ENCODE results near the gene RCAN1.
"Not testable (repeated sequence)": the region's sequence is repeated elsewhere in the genome, so short reads cannot be mapped to it uniquely, and the experiment has no call there.

The RCAN1 gene

DNA sequence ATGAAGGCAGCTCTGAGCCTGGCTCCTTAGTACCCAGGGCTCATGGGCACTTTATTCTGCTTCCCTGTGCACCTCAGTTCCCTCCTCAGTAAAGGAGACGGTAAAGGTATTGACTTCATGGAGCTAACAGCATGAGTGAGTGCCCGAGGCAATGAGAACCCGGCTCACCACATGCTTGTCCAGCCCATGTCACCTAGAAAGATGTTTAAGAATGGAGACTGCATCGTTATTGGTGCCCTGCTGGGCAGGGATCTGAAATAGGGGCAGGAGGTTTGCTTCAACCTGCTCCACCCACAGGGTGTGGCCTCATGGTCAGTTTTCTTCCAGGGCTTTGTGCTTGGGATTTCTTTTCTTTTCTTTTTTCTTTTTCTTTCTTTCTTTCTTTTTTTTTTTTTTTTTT is 95.9 kb downstream of the RCAN1 start:
- DNase-seq (ENCODE audit: low read depth in 1 of 2, low spot score in 1 of 2): no peak

DNA sequence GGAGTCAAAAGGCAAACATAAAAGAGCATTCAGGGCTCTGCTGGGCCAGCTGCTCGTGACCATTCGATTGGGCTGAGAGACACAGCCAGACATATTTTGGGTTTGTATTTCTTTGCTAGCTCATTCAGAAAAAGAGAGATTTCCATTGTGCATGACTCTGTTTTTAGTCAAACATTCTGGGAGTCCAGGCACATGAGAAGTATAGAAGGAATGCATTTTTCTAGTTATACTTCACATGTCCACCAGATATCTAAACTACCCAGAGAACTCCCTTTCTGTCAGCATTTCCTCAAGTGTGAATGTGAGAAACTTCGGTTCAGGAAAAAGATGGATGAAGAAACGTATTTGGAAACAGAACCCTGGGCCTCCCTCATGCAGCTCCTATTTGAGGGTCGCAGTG is 96.6 kb downstream of the RCAN1 start:
- DNase-seq (ENCODE audit: low read depth in 1 of 2, low spot score in 1 of 2): no peak

DNA sequence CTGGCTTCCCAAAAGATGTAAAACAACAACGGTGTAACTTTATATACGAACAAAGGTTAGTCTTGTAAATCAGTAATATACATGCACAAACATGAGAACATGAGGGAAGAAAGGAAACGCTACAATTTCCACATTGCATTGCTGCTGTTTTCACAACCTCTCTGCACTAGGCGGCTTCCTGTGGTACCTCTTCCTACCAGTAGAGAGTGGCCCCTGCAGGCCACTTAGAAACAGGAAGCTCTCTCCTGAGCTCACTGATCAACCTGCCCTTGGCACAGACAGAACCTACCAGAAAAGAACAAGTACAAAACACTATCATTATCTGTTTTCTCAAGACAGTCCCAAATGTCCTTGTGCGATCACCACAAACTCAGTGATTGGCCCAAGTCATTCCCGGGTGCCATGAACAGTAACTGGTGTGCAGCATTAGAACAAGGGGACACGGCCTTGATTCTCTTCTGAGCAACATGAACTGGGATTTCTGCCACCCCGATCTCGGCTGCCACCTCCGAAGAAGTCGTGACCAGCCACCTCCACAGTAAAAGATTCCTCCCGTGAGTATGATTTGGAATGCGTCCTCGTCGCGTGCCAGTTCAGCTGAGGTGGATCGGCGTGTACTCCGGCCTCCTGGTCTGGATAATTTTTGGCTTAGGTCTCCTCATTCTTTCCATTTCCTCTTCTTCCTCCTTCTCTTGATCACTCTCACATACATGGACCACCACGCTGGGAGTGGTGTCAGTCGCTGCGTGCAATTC is 97.2 kb downstream of the RCAN1 start:
- DNase-seq (ENCODE audit: low read depth in 1 of 2, low spot score in 1 of 2): no peak

DNA sequence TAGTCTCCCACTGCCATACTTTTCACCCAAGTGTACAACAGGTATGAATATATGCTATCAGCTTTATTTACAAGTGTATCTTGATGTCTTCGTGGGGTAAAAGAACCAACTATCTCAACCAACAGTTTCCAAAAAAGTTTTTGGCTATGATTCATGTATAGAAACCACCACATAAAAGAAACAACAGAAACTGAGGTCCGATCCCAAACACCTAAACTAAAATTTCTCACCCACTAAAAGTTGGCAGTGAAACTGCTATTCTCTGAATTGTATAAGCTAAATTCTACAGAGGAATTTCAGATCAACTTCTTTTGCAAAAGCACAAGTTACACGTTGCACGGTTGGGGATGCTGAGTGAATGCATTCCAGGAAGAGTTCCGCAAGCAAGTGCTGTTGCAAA is 97.9 kb downstream of the RCAN1 start:
- no peak for DNase-seq (ENCODE audit: low read depth in 1 of 2, low spot score in 1 of 2)

DNA sequence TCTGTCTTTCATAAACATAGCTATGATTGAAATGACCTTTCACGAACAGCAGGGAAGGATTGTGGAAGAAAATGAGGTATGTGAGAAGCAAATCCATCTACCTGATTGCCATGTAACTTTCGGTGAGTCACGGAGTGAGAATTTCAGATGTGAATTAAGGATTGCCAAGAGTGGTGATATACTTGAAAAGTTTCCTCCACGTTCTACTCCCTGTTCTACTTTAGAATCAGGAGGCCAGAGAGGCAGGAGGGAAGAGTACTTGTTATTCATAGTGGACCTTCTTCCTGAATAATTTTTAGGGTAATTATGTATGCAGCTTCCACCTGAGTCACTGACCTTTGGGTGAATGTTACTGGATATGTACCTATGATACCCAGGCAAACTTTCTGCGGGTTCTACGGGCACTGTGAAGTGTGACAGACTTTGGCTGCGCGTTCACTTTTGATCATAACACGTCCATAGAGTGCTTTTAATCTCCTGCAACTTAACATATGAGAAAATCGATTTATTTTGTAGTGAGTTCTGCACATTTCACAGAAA is 100.3 kb downstream of the RCAN1 start:
- no peak for DNase-seq (ENCODE audit: low read depth in 1 of 2, low spot score in 1 of 2)

DNA sequence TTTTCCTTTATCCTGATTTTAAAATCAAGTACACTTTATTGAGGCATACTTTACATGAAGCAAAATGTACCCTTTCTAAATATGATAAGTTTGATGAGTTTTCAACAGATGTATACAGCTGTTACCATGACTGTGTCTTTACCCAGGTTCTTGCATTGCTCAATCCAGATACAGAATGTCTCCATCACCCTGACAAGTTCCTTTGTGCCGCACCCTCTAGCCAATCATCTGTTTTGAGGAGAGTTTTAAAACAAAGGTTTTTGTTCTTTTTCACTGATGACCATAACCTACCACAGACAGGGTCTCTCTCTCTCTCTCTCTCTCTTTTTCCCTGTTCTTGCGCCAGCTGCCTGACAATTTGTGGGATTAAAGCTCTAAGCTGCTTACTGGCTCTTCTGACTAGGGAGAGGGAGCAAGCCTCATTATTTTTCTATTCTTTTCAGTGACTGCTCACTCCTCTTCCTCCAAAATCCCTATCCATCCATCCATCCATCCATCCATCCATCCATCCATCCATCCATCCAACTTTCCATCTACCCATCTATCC is 101.7 kb downstream of the RCAN1 start:
- no peak for DNase-seq (ENCODE audit: low read depth in 1 of 2, low spot score in 1 of 2)

DNA sequence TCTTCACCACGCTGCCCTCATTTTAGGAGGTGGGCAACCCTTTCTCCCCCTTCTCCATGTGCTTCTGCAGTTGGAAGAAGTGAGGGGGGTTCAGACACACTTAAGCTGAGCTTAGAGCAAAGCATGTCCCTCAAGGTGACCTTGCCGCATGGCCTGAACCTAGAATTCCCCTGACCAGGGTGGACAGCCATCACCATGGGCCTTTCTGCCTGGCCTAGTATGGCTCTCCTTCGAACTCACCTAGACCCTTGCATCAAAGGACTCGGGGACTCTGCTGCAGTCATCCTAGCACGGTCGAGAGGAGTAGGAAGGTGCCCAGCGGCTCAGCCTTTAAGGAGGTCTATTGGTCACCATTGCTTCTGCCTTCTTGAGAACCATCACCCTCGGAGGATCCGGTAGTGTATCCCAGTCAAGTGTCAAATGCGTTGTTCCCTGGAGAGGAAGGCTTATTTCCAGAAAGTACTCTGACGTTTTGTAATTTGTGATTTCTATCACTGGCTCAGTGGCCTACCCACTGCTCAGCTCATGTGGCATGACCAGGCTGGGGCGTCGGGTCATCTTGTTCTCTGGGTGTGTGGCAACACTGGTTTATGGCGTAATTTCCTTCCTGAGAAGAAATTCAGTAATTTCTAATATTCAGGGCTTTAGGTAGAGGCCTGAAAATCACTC is 103.0 kb downstream of the RCAN1 start, which contains the start of gene KCNE1:
TSS of gene KCNE1 (minus strand) at position 424 of the 669 bp plus-strand sequence. CDS start 62,576 bp downstream, outside the sequence.
- no peak for DNase-seq (ENCODE audit: low read depth in 1 of 2, low spot score in 1 of 2)

DNA sequence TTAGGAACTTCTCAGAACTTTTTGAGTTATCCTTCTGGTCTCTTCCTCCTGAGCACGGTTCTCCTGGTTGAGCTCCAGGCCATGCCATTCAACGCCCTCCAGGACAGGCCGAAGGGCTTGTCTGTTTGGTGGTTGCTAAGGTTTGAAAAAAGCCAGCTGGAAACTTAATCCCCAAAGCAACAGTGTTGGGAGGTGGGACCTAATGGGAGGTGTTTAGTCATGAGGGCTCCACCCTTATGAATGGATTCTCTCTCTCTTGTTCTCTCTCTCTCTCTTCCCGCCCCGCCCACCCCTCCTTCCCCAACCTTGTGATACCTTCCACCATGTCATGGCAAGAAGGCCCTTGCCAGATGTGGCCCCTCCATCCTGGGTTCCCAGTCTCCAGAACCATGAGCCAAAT is 103.7 kb downstream of the RCAN1 start:
- DNase-seq (ENCODE audit: low read depth in 1 of 2, low spot score in 1 of 2): no peak

DNA sequence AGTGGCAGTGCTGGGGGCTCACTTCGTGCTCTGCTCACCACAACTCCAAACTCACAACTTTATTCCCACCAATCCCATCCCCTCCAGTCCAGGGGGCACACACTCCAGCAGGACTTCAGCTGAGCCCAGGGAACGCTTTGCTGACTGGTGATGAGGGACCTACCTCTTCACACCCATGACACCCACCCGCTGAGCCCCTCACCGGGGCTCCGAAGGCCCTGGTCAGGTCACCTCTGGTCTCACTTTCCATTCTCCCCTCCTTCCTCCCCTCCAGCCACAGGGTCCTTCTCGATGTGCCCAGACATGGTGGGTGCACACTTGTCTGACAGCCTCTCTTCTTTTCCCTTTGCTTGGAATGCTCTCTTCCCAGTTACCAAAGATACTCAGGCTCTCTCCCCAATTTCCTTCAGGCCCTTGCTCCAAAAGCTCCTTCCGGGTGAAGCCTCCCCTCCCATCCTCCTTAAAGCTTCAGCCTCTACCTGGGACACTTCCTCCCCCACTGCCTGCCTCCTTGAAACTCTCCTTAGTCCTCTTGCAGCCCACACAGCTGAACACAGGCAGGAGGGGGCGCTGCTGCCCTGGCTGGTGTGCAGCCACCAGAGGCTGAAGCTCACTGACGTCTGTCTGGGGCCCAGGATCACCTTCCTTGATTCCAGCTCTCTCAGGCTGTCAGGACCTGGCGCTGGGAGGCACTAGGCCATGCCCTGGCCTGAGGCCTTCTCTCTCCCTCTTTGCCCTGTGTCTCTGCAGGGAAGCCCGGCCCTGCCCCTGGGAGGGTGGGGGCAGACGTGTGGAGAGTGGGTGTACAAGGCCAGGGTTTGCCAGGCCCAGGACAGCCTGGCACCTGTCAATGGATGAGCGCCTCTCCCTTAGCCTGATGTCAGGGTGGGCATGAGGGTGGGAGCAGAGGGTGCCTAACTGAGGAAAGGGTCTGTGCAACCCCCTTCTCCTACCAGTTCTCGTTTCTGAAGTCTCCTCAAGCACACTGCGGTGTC is 104.5 kb downstream of the RCAN1 start:
- DNase-seq (ENCODE audit: low read depth in 1 of 2, low spot score in 1 of 2): no peak

DNA sequence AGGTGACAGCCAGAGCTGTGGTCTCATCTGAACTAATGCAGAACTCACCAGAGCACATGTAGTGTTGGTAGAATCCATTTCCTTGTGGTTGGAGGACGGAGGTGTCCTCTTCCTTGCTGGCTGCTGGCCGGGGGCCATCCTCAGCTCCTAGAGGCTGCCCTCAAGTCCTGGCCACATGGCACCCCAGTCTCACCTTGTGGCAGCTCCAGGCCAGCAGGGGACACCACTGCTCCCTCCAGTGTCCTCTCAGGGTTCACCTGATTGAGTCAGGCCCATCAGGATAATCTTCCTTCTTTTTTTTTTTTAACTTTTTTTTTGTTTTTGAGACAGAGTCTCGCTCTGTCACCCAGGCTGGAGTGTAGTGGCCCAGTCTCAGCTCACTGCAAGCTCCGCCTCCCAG is 105.8 kb downstream of the RCAN1 start:
- no peak for DNase-seq (ENCODE audit: low read depth in 1 of 2, low spot score in 1 of 2)

DNA sequence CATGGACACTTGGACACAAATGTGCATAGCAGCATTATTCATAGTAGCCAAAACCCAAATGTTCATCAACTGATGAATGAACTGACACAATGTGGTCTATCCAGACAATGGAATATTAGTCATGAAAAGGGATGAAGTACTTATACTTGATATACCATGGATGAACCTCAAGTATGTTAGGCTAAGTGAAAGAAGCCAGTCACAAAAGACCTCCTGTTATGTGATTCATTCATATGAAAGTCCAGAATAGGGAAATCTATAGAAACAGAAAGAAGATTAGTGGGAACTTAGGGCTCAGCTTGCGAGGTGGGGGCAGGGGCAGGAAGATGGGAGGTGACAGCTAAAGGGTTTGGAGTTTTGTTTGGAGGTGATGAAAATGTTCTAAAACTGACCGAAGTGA is 110.3 kb downstream of the RCAN1 start:
- DNase-seq (ENCODE audit: low read depth in 1 of 2, low spot score in 1 of 2): no peak

DNA sequence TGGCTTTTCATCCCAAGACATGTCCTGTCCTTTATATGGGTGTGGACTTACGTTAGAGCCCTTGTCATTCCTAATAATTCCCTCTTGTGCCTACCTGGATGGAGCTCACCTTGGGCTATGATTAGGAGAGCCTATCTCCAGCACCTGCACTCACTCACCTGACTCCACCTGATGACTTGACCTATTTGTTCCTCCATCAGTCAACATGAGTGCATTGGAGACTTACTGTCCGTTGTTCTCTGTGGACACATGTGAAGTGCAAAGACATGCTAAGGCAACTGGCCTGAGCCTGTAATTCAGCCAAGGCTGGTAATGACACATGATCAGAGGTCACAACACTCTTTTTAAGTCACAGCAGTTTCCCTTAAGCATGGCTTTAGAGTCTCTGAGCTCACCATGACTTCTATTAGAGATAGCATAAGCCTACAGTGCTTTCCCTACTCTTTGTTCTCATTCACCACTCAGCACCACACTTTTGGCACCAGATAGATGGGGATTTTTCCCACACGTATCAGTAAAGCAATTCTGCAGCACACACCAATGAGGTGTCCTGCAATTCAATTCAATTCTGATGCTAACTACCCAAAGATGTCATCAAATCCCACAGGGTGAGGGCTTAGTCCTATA is 112.3 kb downstream of the RCAN1 start:
- no peak for DNase-seq (ENCODE audit: low read depth in 1 of 2, low spot score in 1 of 2)

DNA sequence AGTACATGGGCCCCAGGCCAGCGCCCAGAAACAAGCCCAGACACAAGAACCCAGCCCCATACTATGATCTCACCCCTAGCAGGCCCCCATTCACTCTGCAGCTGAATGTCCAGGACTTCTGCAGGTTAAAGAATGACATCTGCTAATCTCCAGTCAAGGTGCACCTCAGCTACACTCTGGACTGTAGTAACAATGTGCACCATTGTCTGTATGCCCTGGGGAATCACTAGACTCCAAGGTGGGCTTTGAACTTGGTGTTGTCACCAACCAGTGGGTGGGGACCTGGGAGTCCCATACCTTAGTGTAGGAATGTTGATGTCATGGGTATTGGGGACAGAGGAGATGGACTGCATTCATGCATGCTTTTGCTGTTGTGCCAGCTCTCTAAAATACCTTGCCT is 113.2 kb downstream of the RCAN1 start:
- no peak for DNase-seq (ENCODE audit: low read depth in 1 of 2, low spot score in 1 of 2)

DNA sequence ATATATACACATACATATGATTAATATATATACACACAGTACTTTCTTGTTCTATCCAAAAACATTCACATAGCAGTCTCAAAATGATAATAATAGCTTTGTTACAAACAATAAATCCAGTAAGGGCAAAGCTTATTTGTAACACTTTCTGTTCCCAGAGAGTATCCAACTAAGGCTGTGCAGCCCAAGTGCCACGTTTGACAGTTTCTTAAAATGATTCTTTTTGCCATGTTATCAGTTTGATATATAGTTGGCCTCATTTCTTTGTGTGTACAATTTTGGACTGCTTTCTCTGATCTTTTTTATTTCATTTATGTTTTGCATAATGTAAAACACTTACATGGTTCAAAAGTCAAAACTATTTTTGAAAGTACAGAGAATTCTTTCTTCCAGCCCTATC is 114.7 kb downstream of the RCAN1 start:
- DNase-seq (ENCODE audit: low read depth in 1 of 2, low spot score in 1 of 2): no peak

DNA sequence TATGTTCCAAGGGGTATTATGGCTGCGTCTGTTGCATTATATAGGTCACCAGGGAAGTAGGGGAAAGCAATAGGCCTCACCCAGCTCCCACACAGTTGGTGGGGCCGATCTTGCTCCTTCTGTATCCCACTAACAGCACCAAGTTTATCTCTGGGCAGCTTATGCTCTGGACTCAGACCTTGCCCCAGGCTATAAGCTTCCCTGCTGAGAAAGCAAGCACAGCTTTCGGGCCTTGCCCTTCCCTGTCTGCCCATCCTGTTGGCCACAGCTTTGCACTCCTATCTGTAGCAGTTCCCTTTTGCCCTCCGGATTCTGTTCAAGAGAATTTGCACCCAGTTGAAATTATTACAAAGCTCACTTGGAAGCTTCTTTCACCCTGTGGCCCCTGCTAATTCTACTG is 115.8 kb downstream of the RCAN1 start:
- no peak for DNase-seq (ENCODE audit: low read depth in 1 of 2, low spot score in 1 of 2)

DNA sequence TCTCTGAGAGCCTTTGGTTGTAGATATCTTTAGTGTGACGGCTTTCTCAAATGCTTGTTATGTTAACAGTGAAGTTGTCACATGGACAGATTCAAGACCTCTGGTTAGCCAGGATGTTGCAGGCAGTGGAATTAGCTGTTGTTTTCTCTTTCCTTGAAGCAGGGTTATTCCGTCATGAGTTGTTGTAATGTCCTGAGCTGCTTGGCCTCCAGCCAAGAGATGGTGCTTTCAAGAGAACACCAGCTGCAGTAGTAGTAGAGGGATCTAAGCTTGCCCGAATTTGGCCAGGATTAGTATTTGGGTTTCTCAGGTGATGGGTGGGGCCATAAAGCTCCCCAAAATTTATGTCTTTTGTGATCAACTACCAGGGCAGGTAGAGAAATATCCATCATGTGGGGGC is 116.3 kb downstream of the RCAN1 start:
- no peak for DNase-seq (ENCODE audit: low read depth in 1 of 2, low spot score in 1 of 2)

DNA sequence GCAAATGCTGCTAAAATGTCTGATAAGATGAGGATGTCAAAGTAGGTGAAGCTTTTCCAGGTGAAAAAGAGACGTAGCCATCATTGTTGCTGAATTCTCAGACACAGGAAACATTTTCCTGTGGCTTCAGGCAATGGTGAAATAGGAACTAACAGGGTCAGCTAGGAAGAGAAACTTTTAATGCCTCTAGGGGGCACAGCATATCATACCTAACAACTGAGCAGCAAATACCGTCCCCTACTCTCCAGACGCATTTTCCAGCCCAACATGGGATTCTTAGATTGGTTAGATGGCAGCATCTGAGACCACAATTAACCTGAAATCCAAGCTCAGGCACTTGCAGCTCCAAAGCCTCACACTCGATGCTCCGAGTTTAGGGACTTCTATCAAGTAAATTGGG is 131.1 kb downstream of the RCAN1 start:
- not testable (repeated sequence) for DNase-seq (ENCODE audit: low read depth in 1 of 2, low spot score in 1 of 2)

DNA sequence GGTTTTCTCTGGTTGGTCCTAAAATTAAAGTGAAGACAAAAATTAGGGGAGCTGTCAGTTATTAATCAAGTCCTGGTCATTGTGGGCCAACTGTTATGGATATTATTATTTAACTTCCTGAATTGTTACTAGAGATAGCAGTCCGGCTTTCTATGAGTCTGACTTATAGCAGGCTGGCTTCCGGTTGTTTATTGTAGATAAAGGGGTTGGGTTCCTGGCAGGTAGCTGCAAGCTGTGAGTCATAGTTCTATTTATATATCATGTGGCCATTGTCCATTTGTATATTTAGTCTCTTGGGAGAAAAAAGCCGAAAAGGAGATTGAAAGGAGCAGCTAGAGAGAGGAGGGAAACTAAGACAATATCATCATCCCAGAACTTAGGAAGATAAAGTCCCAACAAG is 131.5 kb downstream of the RCAN1 start:
- DNase-seq (ENCODE audit: low read depth in 1 of 2, low spot score in 1 of 2): not testable (repeated sequence)

DNA sequence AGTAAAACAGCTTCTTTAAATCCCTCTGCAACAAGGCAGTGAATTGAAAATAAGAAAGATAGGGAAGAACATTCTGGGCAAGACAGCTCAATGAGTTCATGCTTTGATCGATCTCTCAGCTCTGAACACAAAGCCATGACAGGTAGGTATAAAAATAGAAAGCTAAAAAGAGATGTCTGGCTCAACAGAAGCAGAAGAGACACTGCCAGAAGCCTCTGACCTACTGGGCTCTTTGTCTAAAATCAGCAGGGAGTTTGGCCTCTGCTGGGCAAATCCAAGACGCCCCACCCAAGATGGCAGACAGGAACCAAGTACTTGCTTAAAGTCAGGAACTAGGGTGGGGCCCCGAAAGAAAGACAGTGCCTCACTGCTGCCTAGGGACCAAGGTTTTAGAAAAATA is 147.6 kb downstream of the RCAN1 start:
- DNase-seq (ENCODE audit: low read depth in 1 of 2, low spot score in 1 of 2): not testable (repeated sequence)

Data from activated T-helper 1 cell treated with anti-CD3 and anti-CD28 coated beads, Interleukin-2, amount 50 U/mL, for 16 hours (primary cell).